Limb (tissue), 2 donors: ENCODE results near the gene ZNF85.
"Not testable (repeated sequence)": the region's sequence is repeated elsewhere in the genome, so short reads cannot be mapped to it uniquely, and the experiment has no call there.

Source experiments
- DNase-seq, 2 donors: peaks; one replicate each; pipeline ENCODE4 v3.0.0-alpha.2; 2016; ENCODE audit errors: extremely low spot score in 2 of 2

Gene ZNF85

GRCh38 chr19:20923077-20923871 is at the start of gene ZNF85:
TSS of gene ZNF85 (plus strand) at chr19:20923251. CDS start at chr19:20923401, 150 bp downstream.
- peak; percentile 90 to 92 for DNase-seq

- no peak for DNase-seq
Measured at GRCh38 chr19:20879501-20879900, 43.5 kb upstream of the ZNF85 start.

DNA sequence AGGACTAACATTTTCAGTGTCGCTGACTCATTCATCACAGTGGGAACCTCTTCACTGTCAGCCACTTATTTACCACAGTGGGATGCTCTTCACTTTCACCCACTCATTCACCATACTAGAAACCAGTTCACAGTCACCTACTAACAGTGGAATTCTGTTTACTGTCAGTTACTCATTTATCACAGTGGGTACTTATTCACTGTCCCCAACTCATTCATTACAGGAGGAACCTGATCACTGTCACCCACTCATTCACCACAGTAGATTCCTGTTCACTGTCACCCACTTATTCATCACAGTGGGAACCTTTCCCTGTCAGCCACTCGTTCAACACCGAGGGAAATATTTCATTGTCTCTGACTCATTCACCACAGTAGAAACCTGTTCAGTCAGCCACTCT is 10.1 kb upstream of the ZNF85 start:
- no peak for DNase-seq

GRCh38 chr19:20925481-20925880 is 2.4 kb downstream of the ZNF85 start:
- DNase-seq, result no peak

- DNase-seq, result no peak
Measured at GRCh38 chr19:20926796-20927195, 3.7 kb downstream of the ZNF85 start.

DNA sequence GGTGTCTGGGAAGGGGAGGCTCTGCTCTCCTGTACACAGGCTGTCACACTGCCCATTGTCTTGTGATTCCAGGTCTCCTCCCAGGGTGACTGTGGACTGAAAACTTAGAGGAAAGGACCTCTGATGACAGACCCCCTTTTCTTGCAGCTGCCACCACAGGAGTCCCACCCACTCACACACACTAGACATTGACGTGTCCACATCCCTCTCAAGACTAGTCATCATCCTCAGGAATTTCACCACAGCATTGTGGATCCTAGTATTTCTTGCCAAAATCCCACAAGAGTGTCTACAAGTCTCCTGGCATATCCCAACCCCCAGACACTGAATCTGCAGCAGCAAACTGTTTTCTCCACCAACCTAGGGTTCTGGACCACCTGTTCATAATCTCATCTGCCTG is 5.3 kb downstream of the ZNF85 start:
- no peak for DNase-seq

GRCh38 chr19:20936322-20936947 is 13.4 kb downstream of the ZNF85 start:
- DNase-seq, result not testable (repeated sequence)

DNA sequence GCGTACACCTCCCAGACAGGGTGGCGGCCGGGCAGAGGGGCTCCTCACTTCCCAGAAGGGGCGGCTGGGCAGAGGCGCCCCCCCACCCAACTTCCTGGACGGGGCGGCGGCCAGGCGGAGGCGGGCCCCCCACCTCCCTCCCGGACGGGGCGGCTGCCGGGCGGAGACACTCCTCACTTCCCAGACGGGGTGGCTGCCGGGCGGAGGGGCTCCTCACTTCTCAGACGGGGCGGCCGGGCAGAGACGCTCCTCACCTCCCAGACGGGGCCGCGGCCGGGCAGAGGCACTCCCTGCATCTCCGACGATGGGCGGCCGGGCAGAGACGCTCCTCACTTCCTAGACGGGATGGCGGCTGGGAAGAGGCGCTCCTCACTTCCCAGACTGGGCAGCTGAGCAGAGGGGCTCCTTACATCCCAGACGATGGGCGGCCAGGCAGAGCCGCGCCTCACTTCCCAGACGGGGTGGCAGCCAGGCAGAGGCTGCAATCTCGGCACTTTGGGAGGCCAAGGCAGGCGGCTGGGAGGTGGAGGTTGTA is 29.6 kb downstream of the ZNF85 start:
- DNase-seq, result not testable (repeated sequence)

- DNase-seq, result no peak
Measured at GRCh38 chr19:20964798-20965197, 41.7 kb downstream of the ZNF85 start.

DNA sequence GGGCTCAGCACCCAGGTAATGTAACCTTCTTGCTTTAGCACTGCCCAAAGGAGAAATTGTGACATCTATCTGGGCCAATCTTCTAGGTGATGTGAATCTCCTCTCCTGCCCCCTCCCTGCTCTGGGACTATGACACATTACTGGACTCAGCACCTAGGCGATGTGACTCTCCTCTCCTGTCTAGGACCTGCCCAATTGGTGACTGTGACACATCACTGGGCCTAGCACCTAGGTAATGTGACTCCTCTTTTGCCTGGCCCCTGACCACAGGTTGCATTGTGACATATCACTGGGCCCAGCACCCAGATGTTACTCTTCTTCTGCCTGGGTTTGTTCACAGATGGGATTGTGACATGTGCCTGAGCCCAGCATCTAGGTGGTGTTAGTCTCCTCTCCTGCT is 45.0 kb downstream of the ZNF85 start:
- DNase-seq, result no peak

DNA sequence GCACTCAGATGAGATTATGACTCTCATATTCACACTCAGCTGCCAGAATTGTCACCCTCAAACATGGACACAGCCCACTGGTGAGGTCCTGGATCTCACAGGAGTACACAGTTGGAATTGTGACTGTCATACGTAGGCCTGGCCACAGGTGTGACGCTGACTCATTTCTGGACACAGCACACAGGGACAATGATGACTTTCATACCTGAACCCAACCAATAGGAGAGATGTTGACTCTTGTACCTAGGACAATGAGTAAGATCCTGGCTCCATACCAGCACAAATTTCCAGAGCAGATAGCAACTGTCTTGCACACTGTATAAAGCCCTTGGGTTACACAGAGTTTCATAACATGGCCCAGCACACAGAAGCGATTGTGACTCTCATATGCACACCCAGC is 46.4 kb downstream of the ZNF85 start:
- no peak for DNase-seq

DNA sequence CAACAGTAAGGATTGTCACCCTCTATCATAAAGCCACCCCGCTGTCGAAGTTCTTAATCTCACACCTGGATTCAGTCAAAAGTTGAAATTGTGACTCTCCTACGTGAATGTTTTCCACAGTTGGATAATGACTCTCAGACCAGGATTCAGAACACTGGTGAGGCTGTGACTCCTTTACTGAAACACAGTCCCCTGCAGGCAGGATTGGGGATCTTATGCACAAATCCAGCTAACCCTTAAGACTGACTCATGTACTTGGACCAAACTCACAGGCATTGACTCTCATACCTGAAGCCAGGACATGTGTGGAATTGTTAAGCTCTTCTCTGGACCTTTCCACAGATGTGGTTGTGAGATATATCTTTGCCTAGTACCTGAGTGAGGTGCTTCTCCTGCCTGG is 46.8 kb downstream of the ZNF85 start:
- no peak for DNase-seq

DNA sequence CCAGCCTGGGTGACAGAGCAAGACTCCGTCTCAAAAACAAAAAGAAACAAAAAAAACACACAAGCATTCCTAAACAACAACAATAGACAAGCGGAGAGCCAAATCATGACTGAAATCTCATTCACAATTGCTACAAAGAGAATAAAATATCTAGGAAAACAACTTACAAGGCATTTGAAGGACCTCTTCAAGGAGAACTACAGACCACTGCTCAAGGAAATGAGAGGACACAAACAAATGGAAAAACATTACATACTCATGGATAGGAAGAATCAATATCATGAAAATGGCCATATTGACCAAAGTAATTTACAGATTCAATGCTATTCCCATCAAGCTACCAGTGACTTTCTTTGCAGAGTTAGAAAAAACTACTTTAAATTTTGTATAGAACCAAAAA is 69.7 kb downstream of the ZNF85 start:
- not testable (repeated sequence) for DNase-seq

GRCh38 chr19:20999731-21000352 is 76.8 kb downstream of the ZNF85 start:
- peak; percentile 92 to 96 for DNase-seq
